ENCODE measurements around the gene ARMC9. TPM values are rescaled to one million over a fixed set of nuclear protein-coding genes. Genes with fewer than 3 reads are reported as not detected.
"Not testable (repeated sequence)": the region's sequence is repeated elsewhere in the genome, so short reads cannot be mapped to it uniquely, and the experiment has no call there.

The ARMC9 gene
- total and polyA plus RNA-seq, 4 donors, result 20.5 to 51.6 (median 38.6) TPM

DNA sequence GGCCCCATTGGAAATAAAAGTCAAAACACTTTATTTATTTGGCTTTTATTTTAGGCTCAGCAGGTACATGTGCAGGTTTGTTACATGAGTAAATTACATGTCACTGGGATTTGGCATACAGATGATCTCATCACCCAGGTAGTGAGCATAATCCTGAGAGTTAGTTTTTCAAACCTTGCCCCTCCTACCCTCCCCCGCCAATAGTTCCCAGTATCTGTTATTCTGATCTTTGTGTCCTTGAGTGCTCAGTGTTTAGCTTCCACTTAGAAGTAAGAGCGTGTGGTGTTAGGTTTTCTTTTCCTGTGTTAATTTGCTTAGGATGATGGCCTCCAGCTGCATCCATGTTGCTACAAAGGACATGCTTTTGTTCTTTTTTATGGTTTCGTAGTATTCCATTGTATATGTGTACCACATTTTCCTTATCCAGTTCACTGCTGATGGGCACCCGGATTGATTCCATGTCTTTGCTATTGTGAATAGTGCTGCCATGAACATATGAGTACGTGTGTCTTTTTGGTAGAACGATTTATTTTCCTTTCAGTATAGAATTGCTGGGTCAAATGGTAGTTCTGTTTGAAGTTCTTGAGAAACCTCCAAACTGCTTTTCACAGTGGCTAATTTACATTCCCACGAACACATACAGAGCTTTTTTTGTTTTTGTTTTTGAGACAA lies 47.9 kb downstream of the ARMC9 start:
- no peak for TF ChIP-seq CTCF (IDR thresholded peaks at IDR 0.05; ENCODE audit: control extremely low read depth, extremely low read depth)
- no peaks in the 10 kb centered on the region for H3K27me3 ChIP-seq (ENCODE audit: control insufficient read depth in 3 of 3, insufficient read depth in 3 of 3, low read length in 2 of 3)
- no peak overlapping the region for H3K9ac ChIP-seq (ENCODE audit: insufficient read depth in 1 of 2, low read length in 2 of 2)
- H3K9me3 ChIP-seq (ENCODE audit: control insufficient read depth in 4 of 4, insufficient read depth in 3 of 4, low read length in 3 of 4), result no peaks in the 10 kb centered on the region
- no peak overlapping the region for H3K4me3 ChIP-seq
- DNase-seq (no peak), ATAC-seq (ENCODE audit: insufficient read depth, low FRiP score) (no peak)
- no peak overlapping the region for H3K27ac ChIP-seq (ENCODE audit: low read depth in 1 of 2, low read length in 1 of 2)
- WGBS, 2 donors, result 86 to 92% methylated on average over 7 of the region's 7 CpGs
- peaks cover 0 to 4% (median 0%) of the 10 kb centered on the region in 5 donors for H3K4me1 ChIP-seq (ENCODE audit: control insufficient read depth in 5 of 5, insufficient read depth in 5 of 5, low read length in 5 of 5)
- peaks cover 0 to 2% (median 0%) of the 10 kb centered on the region in 4 donors for H3K36me3 ChIP-seq (ENCODE audit: control insufficient read depth in 4 of 4, insufficient read depth in 4 of 4, low read length in 4 of 4)

DNA sequence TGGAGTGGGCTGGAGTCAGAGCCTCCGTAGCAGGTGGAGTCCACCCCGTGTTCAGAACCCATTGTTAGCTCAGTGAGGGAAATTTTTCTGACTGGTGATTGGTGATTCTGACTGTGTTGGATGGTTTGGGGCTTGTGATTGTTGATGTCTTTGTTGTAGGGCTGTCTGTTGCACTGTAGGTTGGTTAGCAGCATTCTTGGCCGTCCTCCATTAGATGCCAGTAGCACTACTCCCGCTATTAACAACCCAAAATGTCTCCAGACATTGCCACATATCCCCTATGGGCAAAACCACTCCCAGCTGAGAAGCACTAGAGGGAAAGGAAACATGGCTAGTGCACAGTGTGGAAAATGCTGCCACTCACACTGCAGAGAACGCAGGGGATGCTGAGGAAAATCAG lies 51.7 kb downstream of the ARMC9 start:
- no peak for TF ChIP-seq CTCF (IDR thresholded peaks at IDR 0.05; ENCODE audit: control extremely low read depth, extremely low read depth)
- 77 to 80% methylated on average over 5 of the region's 5 CpGs for WGBS, 2 donors
- peaks cover 0 to 3% (median 0%) of the 10 kb centered on the region in 5 donors for H3K4me1 ChIP-seq (ENCODE audit: control insufficient read depth in 5 of 5, insufficient read depth in 5 of 5, low read length in 5 of 5)
- DNase-seq (no peak), ATAC-seq (ENCODE audit: insufficient read depth, low FRiP score) (no peak)
- peaks cover 0 to 9% (median 0%) of the 10 kb centered on the region in 4 donors for H3K36me3 ChIP-seq (ENCODE audit: control insufficient read depth in 4 of 4, insufficient read depth in 4 of 4, low read length in 4 of 4)
- no peaks in the 10 kb centered on the region for H3K9me3 ChIP-seq (ENCODE audit: control insufficient read depth in 4 of 4, insufficient read depth in 3 of 4, low read length in 3 of 4)
- H3K9ac ChIP-seq (ENCODE audit: insufficient read depth in 1 of 2, low read length in 2 of 2), result no peak overlapping the region
- H3K27ac ChIP-seq (ENCODE audit: low read depth in 1 of 2, low read length in 1 of 2), result no peak overlapping the region
- H3K4me3 ChIP-seq, result no peak overlapping the region
- no peaks in the 10 kb centered on the region for H3K27me3 ChIP-seq (ENCODE audit: control insufficient read depth in 3 of 3, insufficient read depth in 3 of 3, low read length in 2 of 3)

DNA sequence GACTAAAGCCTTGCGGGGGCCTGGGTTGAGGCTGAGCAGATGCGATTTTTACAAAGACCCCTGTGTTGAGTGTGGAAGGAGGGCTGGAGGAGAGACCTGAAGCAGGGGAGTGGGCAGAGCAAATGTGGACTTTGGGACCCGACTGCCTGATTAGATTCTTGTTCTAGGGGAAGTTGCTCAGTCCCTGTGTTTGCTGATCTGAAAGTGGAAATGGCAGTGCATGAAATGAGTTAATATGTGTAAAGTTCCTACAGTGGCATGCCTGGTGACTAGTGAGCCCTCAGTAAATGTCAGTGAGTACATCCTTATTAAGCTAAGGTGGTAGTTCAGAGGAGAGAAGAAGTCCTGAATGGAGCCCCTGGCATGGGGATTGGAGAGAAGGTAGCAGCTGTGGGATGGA lies 52.3 kb downstream of the ARMC9 start:
- no peak for TF ChIP-seq CTCF (IDR thresholded peaks at IDR 0.05; ENCODE audit: control extremely low read depth, extremely low read depth)
- H3K36me3 ChIP-seq (ENCODE audit: control insufficient read depth in 4 of 4, insufficient read depth in 4 of 4, low read length in 4 of 4), result peaks cover 0 to 9% (median 0%) of the 10 kb centered on the region in 4 donors
- ATAC-seq (ENCODE audit: insufficient read depth, low FRiP score) (no peak), DNase-seq (no peak)
- no peaks in the 10 kb centered on the region for H3K9me3 ChIP-seq (ENCODE audit: control insufficient read depth in 4 of 4, insufficient read depth in 3 of 4, low read length in 3 of 4)
- WGBS, 2 donors, result 78 to 84% methylated on average over 3 of the region's 3 CpGs
- H3K4me3 ChIP-seq, result no peak overlapping the region
- peaks cover 0 to 3% (median 0%) of the 10 kb centered on the region in 5 donors for H3K4me1 ChIP-seq (ENCODE audit: control insufficient read depth in 5 of 5, insufficient read depth in 5 of 5, low read length in 5 of 5)
- H3K27ac ChIP-seq (ENCODE audit: low read depth in 1 of 2, low read length in 1 of 2), result no peak overlapping the region
- no peak overlapping the region for H3K9ac ChIP-seq (ENCODE audit: insufficient read depth in 1 of 2, low read length in 2 of 2)
- no peaks in the 10 kb centered on the region for H3K27me3 ChIP-seq (ENCODE audit: control insufficient read depth in 3 of 3, insufficient read depth in 3 of 3, low read length in 2 of 3)

DNA sequence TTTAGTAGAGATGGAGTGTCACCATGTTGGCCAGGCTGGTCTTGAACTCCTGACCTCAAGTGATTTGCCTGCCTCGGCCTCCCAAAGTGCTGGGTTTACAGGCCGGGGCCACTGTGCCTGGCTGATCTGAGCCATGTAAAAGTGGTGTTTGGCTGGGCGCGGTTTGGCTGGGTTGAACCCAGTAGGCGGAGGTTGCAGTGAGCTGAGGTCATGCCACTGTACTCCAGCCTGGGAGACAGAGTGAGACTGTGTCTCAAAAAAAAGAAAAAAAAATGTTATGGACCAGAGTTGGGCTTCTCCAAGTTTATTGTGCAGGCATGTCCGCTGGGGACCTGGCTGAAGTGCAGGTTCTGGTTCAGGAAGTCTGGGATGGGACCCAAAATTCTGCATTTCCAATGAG lies 54.9 kb downstream of the ARMC9 start:
- H3K9me3 ChIP-seq (ENCODE audit: control insufficient read depth in 4 of 4, insufficient read depth in 3 of 4, low read length in 3 of 4); H3K4me3 ChIP-seq; DNase-seq; H3K9ac ChIP-seq (ENCODE audit: insufficient read depth in 1 of 2, low read length in 2 of 2); H3K27me3 ChIP-seq (ENCODE audit: control insufficient read depth in 3 of 3, insufficient read depth in 3 of 3, low read length in 2 of 3); H3K27ac ChIP-seq (ENCODE audit: low read depth in 1 of 2, low read length in 1 of 2); ATAC-seq (ENCODE audit: insufficient read depth, low FRiP score); H3K4me1 ChIP-seq (ENCODE audit: control insufficient read depth in 5 of 5, insufficient read depth in 5 of 5, low read length in 5 of 5): not testable (repeated sequence)
- H3K36me3 ChIP-seq (ENCODE audit: control insufficient read depth in 4 of 4, insufficient read depth in 4 of 4, low read length in 4 of 4), result peaks cover 0 to 12% (median 0%) of the 10 kb centered on the region in 4 donors
- WGBS, 2 donors, result 89 to 95% methylated on average over 6 of the region's 6 CpGs

Measured in lung (tissue), 12 donors.